ENCODE data around the gene DDA1. TPM values are rescaled to one million over a fixed set of nuclear protein-coding genes. Genes with fewer than 3 reads are reported as not detected.

Gene DDA1
- total RNA-seq, 1 donor from 2014 or later = 31.1 TPM

DNA sequence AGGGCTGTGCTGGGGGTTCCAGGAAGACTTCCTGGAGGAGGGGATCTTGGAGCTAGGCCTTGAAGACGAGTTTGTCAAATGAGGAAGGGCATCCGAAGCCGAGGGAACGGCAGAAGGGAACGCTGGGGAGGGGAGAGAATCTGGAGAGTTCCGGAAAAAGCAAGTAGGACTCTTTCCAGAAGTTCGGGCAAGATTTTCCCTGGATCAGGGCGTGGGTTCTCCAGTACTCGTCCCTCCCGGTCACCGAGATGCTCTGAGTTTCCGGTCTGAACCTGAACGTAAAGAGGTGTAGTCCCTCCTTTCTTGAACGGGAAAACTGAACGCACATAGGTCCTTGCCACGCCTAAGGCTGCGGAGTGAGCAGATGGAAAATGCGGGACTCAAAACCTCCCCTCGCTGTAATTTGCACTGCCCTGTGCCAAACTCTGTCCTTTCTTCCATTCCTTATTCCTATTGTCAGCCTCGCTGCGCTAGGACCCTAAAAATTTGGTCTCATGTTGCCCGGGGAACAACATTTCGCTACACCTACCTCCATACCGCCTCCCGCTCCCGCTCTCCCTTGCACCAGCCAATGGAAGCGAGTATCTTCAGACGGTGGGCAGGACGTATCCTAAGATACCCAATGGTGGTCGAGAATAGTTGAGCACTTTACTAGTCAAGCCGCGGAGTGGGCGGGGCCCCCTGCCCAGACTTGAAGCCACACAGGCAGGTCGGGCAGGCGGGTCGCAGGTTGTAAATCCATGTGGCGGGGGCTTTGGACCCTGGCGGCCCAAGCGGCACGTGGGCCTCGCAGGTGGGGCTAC is 27.7 kb downstream of the DDA1 start, which contains the start of gene GTPBP3:
Gene GTPBP3, plus strand, starts transcription at position 682 of the 803 bp plus-strand sequence. Its CDS starts 59 bp downstream, at position 741.
- CTCF ChIA-PET = interaction anchor here (1.1 kb wide), 1 partner anchor 32 kb away, joined by 4 read pairs; no protein-coding TSS in a partner anchor
- peak; percentile 87 for DNase-seq
- TF ChIP-seq CTCF (IDR thresholded peaks at IDR 0.05) = no peak
- Mint-ChIP-seq H3K36me3 (ENCODE audit: low read depth) (peaks cover 24% of the 10 kb centered on the region), H3K27me3 (no peaks in the 10 kb centered on the region), H3K4me3 (peak within 1 kb of the TSS; percentile 90), H3K4me1 (peaks cover 36% of the 10 kb centered on the region), H3K9me3 (no peaks in the 10 kb centered on the region), H3K27ac (peak within 1 kb of the TSS; percentile 89)
- peak; percentile 88 for ATAC-seq (ENCODE audit: low read depth)
- POLR2A ChIA-PET = interaction anchor here (0.5 to 1.2 kb wide), 4 partner anchors 28 to 948 kb away, joined by 3 to 7 read pairs (median 4); partner anchors contain the start of genes BABAM1, DDA1 and MYO9B
- intact Hi-C loops (cut with micrococcal nuclease) = loop anchor here (1.0 to 10.0 kb wide), 6 partner anchors 28 to 418 kb away; partner anchors contain the start of genes DDA1, FCHO1, MRPL34 and USE1

GRCh38 chr19:17337675-17338432 is 28.5 kb downstream of the DDA1 start:
- peak overlapping the region; percentile 89 for H3K27ac Mint-ChIP-seq
- peaks cover 24% of the 10 kb centered on the region for H3K36me3 Mint-ChIP-seq (ENCODE audit: low read depth)
- no peaks in the 10 kb centered on the region for H3K9me3 Mint-ChIP-seq
- ChIA-PET CTCF (no interaction called here), POLR2A (interaction anchor here (0.5 to 0.6 kb wide), 2 partner anchors 262 to 947 kb away, joined by 3 to 7 read pairs; partner anchors contain the start of gene MYO9B)
- peak overlapping the region; percentile 90 for H3K4me3 Mint-ChIP-seq
- DNase-seq = no peak
- H3K27me3 Mint-ChIP-seq = no peaks in the 10 kb centered on the region
- ATAC-seq (ENCODE audit: low read depth) = no peak
- no peak for TF ChIP-seq CTCF (IDR thresholded peaks at IDR 0.05)
- intact Hi-C loops (cut with micrococcal nuclease) = loop anchor here (1.0 to 10.0 kb wide), 6 partner anchors 29 to 417 kb away; partner anchors contain the start of genes DDA1, FCHO1, MRPL34 and USE1
- H3K4me1 Mint-ChIP-seq = peaks cover 36% of the 10 kb centered on the region

DNA sequence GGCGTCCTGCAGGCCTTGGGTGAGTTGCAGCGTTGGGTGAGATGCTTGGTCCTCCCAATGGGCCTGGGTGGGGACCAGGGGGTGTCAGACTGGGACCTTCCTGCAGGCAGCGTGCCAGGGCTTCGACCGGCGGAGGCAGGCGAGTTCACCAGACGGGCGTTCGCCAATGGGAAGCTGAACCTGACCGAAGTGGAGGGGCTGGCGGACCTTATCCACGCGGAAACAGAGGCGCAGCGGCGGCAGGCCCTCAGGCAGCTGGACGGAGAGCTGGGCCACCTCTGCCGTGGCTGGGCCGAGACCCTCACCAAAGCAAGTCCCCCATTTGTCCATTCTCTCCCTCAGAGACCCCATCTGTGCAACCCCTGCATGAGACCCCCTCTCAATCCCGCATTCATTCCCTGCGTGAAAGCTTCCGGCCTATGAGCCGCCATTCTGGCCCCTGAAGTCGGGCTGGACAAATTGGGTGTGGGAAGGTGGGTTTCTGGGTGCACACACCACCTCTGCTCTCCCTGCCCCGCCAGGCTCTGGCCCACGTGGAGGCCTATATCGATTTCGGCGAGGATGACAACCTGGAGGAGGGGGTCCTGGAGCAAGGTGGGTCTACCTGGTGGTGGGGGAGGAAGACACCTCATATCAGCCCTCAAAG is 29.2 kb downstream of the DDA1 start:
- no peak for TF ChIP-seq CTCF (IDR thresholded peaks at IDR 0.05)
- CTCF ChIA-PET = interaction anchor here (1.0 kb wide), 1 partner anchor 48 kb away, joined by 3 read pairs; no protein-coding TSS in a partner anchor
- intact Hi-C loops (cut with micrococcal nuclease) = loop anchor here (10.0 kb wide), 1 partner anchor 416 kb away; the partner anchor contains the start of gene FCHO1
- H3K4me1 Mint-ChIP-seq = peaks cover 35% of the 10 kb centered on the region
- POLR2A ChIA-PET = interaction anchor here (0.6 kb wide), 2 partner anchors 11 to 32 kb away, joined by 3 read pairs; no protein-coding TSS in a partner anchor
- peak overlapping the region; percentile 89 for H3K27ac Mint-ChIP-seq
- H3K36me3 Mint-ChIP-seq (ENCODE audit: low read depth) = peaks cover 24% of the 10 kb centered on the region
- H3K9me3 Mint-ChIP-seq = no peaks in the 10 kb centered on the region
- no peak for ATAC-seq (ENCODE audit: low read depth)
- no peaks in the 10 kb centered on the region for H3K27me3 Mint-ChIP-seq
- H3K4me3 Mint-ChIP-seq = peak overlapping the region; percentile 90
- no peak for DNase-seq

DNA sequence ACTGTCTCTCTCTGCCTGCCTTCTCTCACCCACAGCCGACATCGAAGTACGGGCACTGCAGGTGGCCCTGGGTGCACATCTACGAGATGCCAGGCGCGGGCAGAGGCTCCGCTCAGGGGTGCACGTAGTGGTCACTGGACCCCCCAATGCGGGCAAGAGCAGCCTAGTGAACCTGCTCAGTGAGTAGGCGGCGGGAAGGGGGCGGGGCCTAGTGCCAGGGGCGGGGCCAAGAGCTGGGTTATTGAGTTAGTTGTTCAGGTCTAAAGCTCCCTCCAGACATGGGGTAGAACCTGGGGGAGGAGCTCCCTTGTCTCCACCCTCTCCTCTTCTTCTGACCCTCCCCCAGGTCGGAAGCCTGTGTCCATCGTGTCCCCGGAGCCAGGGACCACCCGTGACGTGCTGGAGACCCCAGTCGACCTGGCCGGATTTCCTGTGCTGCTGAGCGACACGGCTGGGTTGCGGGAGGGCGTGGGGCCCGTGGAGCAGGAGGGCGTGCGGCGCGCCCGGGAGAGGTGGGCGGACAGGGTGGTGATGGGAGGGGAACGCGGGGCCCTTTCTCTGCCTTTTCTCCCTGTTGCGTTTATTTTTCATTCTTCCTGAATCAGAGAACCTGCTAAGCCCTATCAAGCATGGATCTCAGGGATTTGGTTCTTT is 29.9 kb downstream of the DDA1 start:
- peaks cover 30% of the 10 kb centered on the region for H3K4me1 Mint-ChIP-seq
- H3K9me3 Mint-ChIP-seq = no peaks in the 10 kb centered on the region
- no peak for DNase-seq
- H3K27ac Mint-ChIP-seq = no peak overlapping the region
- peaks cover 24% of the 10 kb centered on the region for H3K36me3 Mint-ChIP-seq (ENCODE audit: low read depth)
- ATAC-seq (ENCODE audit: low read depth) = no peak
- CTCF ChIA-PET = interaction anchor here (1.0 kb wide), 1 partner anchor 47 kb away, joined by 3 read pairs; no protein-coding TSS in a partner anchor
- no peak for TF ChIP-seq CTCF (IDR thresholded peaks at IDR 0.05)
- POLR2A ChIA-PET = interaction anchor here (0.6 kb wide), 2 partner anchors 12 to 33 kb away, joined by 3 read pairs; no protein-coding TSS in a partner anchor
- peak overlapping the region; percentile 90 for H3K4me3 Mint-ChIP-seq
- intact Hi-C loops (cut with micrococcal nuclease) = loop anchor here (10.0 kb wide), 1 partner anchor 416 kb away; the partner anchor contains the start of gene FCHO1
- no peaks in the 10 kb centered on the region for H3K27me3 Mint-ChIP-seq
